Measurements from ENCODE around the gene FGF12. TPM values are rescaled to one million over a fixed set of nuclear protein-coding genes. Genes with fewer than 3 reads are reported as not detected.

The FGF12 gene
- total RNA-seq, 1 donor from 2014 or later = 3.9 TPM

DNA sequence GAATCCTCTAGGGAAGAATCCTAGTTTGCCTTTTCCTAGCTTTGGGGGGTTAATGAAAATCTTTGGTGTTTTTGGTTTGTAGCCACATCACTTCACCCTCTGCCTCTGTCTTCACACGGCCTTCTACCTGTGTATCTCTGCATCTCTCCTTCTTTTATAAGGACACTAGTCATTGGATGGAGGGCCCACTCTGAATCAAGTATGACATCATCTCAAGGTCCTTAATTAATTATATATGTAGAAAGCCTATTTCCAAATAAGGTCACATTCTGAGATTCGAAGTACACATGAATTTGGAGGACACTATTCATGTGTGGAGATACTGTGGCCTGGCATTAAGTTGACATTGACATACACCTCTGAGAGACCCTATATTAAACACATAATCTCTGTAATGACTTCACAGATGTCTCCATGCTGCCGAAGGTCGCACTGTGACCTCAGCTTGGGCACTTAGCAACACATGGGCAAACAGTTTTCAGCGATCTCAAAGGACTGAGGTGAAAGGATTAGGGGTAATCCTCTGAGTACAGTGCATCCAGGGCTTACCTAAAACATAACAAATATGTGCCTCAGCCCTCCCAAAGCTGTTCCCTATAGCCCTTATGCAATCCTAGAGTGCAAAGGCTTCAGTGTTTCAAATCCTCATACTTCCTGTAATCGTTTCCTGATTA is 446.0 kb downstream of the FGF12 start:
- Histone ChIP-seq H3K4me3 (no peak overlapping the region), H3K9me3 (no peaks in the 10 kb centered on the region), H3K36me3 (no peaks in the 10 kb centered on the region), H3K27ac (no peak overlapping the region), H3K4me1 (no peaks in the 10 kb centered on the region), H3K27me3 (ENCODE audit: low read depth) (no peaks in the 10 kb centered on the region)
- intact Hi-C loops (cut with DNase I) = no loop called here
- TF ChIP-seq, protein P1, sequence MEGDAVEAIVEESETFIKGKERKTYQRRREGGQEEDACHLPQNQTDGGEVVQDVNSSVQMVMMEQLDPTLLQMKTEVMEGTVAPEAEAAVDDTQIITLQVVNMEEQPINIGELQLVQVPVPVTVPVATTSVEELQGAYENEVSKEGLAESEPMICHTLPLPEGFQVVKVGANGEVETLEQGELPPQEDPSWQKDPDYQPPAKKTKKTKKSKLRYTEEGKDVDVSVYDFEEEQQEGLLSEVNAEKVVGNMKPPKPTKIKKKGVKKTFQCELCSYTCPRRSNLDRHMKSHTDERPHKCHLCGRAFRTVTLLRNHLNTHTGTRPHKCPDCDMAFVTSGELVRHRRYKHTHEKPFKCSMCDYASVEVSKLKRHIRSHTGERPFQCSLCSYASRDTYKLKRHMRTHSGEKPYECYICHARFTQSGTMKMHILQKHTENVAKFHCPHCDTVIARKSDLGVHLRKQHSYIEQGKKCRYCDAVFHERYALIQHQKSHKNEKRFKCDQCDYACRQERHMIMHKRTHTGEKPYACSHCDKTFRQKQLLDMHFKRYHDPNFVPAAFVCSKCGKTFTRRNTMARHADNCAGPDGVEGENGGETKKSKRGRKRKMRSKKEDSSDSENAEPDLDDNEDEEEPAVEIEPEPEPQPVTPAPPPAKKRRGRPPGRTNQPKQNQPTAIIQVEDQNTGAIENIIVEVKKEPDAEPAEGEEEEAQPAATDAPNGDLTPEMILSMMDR (IDR thresholded peaks at IDR 0.05) = no peak
- no peak for ATAC-seq
- no peak for DNase-seq

DNA sequence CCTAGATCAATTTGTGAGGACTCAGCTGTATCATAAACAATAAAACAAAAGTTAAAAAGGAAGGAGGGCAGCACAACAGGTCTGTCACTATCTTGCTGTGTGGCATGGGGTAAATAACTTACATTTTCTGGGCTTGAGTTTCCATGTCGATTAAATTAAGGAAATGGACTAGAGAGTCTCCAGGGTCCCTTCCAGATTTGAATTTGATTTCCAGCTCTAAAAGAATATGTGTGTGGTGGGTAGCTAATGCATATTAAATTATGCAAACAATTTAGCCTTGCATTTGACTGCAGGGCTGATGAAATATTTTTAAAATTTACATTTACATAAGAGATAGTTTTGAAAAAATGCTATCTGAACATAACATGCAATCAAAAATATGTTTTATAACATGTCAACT is 447.7 kb downstream of the FGF12 start:
- ATAC-seq (no peak), DNase-seq (no peak)
- Histone ChIP-seq H3K4me1 (no peaks in the 10 kb centered on the region), H3K4me3 (no peak overlapping the region), H3K9me3 (no peaks in the 10 kb centered on the region), H3K27me3 (ENCODE audit: low read depth) (no peaks in the 10 kb centered on the region), H3K36me3 (no peaks in the 10 kb centered on the region), H3K27ac (no peak overlapping the region)
- TF ChIP-seq, protein P1 (IDR thresholded peaks at IDR 0.05) = no peak
- intact Hi-C loops (cut with DNase I) = no loop called here

DNA sequence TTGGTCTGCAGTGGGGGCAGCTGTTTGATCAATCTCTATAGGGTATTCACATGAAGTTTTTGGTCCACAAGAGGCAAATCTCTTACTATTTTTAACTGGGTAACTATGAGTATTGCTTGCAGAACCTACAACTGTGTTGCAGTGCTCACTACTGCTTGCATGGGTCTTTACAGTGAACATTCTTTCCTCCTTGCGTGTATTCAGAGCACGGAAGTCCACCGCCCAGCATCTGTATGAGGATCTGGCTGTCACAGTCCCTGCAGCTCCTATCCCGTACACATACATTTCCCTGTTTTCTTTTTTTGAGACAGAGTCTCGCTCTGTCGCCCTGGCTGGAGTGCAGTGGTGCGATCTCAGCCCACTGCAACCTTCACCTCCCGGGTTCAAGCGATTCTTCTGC is 449.9 kb downstream of the FGF12 start:
- TF ChIP-seq, protein P1 (IDR thresholded peaks at IDR 0.05) = no peak
- no peaks in the 10 kb centered on the region for H3K9me3 ChIP-seq
- ATAC-seq (no peak), DNase-seq (no peak)
- H3K4me3 ChIP-seq = no peak overlapping the region
- no peaks in the 10 kb centered on the region for H3K36me3 ChIP-seq
- H3K27ac ChIP-seq = no peak overlapping the region
- intact Hi-C loops (cut with DNase I) = no loop called here
- no peaks in the 10 kb centered on the region for H3K4me1 ChIP-seq
- no peaks in the 10 kb centered on the region for H3K27me3 ChIP-seq (ENCODE audit: low read depth)

DNA sequence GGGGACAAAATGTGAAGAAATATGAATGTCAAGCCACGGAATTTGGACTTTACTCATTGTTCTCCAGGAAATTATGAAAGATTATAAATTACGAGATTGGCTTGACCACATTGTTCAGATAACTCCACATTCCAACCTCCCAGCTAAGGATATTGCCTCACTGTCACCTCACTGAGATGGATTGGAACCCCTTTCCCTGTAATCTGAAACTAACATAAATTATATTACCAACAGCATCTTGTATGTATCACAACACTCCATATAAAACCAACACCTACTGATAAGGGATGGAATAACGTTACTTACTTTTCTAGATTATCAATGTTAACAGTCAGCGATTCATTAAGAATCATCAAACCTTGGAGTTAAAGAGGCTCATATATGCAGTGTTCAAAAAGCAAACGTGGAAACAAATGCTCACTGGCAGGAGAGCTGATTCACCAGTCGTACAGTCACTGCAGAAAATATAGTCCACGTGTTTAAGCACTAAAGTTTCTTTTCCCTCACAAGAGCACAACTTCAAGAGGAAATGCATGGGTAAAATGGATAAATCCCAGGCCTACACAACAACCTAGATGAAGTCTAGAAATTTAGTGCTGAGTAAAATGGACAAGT is 451.5 kb downstream of the FGF12 start:
- no peaks in the 10 kb centered on the region for H3K36me3 ChIP-seq
- no peaks in the 10 kb centered on the region for H3K27me3 ChIP-seq (ENCODE audit: low read depth)
- DNase-seq (no peak), ATAC-seq (no peak)
- no peak overlapping the region for H3K4me3 ChIP-seq
- no peaks in the 10 kb centered on the region for H3K9me3 ChIP-seq
- no peak overlapping the region for H3K27ac ChIP-seq
- TF ChIP-seq, protein P1 (IDR thresholded peaks at IDR 0.05) = no peak
- H3K4me1 ChIP-seq = no peaks in the 10 kb centered on the region
- intact Hi-C loops (cut with DNase I) = no loop called here

DNA sequence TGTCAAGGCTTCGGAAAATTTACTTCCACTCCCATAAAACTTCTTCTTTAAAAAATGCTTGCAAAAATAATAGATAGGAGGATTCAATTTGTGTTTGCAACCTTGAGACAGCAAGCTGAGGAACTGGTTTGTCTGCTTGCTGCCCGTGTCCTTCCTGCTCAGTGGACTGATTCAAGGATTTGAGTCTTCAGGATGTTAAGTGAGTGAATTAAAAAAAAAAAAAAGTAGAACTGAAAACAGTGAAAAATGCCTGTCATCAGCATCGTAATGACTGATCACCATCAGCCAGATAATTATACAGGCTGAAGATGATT is 453.7 kb downstream of the FGF12 start:
- Histone ChIP-seq H3K4me1 (no peaks in the 10 kb centered on the region), H3K9me3 (no peaks in the 10 kb centered on the region), H3K27ac (no peak overlapping the region), H3K4me3 (no peak overlapping the region), H3K36me3 (no peaks in the 10 kb centered on the region), H3K27me3 (ENCODE audit: low read depth) (no peaks in the 10 kb centered on the region)
- intact Hi-C loops (cut with DNase I) = no loop called here
- ATAC-seq (no peak), DNase-seq (no peak)
- TF ChIP-seq, protein P1 (IDR thresholded peaks at IDR 0.05) = no peak
